ENCODE data around the gene PRXL2B.
"Not testable (repeated sequence)": the region's sequence is repeated elsewhere in the genome, so short reads cannot be mapped to it uniquely, and the experiment has no call there.

The PRXL2B gene

DNA sequence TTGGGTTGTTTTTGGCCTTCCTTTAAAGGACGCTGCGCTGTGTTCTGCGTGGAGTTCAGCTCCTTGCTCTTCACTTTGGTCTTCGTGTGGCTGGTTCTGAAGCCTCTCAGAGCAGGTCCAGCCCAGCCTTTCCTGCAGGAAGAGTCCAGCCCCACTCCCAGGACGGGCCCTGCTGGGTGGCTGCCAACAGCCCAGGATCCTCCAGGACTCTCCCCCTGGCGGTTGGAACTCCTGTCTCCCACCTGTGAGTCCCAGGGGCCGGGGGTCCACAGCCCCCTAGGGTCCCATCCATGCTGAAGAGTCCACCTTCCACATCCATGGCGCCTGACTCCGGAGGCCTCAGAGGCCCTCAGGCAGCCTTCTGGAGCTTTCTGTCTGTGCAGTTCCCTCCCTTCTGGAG lies 35.0 kb upstream of the PRXL2B start:
- DNase-seq, result not testable (repeated sequence)

DNA sequence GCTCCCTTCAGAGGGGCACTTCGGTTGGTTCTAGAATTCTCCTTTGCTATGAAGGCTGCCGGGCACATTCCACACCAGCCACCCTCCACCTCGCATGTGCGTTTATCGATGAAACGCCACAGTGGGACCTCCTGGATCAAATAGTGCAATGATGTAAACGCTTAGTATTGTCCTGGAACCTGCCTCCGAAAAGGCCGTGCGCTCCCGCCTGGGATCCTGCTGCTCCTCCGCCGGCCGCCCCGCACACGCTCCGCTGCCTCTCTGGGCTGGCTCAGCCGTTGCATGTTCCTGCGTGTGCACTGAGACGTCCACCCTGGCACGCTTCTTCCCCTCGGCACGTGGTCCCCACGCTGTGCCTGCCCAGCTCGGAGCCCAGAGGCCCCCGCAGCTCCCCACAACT lies 34.4 kb upstream of the PRXL2B start:
- no peak for DNase-seq

DNA sequence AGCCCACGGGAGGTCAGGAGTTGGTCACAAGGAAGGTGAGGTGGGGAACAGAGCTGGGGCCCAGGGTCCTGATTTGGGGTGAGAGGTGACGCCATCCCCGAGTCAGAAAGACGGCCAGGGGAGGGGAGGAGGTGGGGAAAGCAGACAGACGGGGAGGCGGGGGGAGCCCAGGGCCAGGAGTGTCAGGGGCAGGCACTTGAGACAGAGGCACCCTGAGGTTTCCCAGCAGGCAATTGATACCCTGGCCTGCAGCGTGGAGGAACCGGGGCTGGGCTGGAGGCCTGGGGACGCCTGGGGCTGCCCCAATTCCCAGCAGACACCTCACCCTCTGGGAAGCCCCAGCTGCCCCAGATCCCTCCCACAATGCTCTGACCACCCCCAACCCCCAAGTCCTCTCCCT lies 33.5 kb upstream of the PRXL2B start:
- DNase-seq, result not testable (repeated sequence)

DNA sequence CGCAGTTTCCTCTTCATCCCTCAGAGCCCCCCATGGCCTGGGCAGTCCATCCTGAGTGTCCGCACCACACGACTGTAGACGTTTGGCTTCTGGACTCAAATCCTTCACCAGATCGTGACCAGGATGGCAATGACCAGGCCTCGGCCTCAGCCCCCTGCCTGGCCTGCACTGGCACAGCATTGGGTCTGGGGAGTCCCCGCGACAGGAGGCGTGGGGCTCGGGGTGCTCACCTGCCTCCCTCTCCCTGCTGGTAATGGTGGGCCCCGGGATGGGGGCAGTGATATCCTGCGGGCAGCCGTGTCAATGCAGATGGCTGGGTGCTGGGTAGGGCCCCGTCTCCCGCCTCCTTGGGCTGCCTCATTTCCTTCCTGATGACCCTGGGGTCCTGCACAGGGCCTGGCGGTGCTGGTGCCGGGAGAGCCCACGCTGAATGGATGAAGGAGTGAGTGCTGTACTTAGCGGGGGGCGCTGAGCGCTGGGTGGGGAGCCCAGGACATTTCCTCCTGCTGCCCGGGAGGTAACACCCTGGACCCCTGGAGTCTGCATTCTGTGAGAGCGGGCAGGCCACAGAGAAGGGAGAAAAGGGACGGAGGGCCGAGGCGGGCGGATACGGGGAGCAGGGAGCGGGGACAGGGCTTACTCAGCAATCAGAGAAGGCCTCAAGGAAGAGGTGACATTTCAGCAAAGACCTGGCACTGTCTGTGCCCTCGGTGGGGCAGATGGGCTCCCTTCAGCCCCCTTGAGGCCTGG lies 32.5 kb upstream of the PRXL2B start:
- DNase-seq, result no peak

DNA sequence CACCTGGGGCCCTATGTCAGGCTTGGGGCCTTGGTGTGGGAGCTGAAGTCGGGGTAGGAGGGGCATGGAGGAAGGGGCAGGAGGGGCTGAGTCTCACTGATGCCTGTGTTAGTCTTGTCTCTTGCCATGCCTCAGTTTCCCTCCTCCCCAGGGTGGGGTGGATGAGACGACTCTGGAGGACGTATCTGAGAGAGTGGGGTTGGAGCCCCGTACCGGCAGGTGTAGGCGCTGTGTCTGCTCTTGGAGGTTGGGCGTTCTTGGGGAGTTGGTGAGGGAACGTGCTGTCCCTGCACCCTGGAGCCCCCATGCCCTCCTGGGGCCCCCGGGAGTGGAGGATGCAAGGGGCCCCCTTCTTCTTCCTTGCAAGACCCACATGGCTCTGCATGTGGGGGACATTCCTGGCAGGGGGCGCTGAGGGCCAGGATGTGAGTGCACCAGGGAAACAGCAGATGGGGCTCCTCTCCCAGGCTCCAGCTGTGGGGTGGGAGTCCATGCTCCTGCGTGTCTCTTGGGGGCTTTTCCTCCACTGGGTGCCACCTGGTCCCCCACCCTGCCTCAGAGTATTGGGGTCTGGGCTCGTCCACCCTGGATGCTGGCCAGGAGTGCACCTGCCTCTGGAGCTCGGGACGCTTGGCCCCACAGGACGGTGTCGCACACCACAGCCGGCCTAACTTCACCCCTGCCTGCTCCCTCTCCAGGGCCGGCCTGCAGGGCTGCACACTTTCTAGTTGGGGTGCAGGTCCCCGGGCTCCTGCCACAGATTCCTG lies 31.8 kb upstream of the PRXL2B start:
- DNase-seq, result peak; percentile 58 to 67

DNA sequence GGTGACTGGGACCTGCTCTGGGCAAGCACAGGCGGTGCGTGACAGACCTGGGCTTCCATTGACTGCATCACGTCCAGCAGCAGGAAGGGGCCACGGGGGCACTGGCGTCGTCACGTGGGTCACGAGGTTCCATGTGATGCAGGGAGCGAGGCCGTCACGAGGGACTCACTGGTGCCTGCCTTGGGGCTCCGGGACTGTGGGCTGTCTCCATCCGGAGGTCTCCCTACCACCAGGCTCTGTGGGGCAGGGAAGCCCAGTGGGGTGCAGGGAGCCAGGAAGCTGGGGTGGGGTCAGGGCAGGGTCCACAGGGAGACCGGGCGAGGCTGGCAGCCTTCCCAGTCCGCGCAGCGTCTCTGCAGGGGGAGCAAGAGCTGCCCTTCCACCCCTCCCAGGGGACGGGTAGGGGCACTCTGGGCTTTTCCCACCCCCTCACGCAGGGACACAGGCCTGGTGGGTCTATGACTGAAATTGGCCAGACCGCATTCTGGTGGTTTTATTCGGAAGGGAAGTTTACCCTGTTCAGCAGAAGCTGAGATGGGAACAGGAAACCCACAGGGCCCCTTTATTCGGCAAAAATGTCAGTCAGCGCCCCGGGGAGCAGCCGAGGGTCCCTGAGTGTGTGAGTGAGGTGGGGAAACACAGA lies 30.8 kb upstream of the PRXL2B start:
- DNase-seq, result peak; percentile 83 to 89

DNA sequence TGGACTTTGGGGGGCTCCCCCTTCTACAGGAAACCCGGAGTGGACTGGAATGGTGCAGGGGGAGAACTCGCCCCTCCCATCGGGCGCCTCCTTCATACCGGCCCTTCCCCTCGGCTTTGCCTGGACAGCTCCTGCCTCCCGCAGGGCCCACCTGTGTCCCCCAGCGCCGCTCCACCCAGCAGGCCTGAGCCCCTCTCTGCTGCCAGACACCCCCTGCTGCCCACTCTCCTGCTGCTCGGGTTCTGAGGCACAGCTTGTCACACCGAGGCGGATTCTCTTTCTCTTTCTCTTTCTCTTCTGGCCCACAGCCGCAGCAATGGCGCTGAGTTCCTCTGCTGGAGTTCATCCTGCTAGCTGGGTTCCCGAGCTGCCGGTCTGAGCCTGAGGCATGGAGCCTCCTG lies 30.3 kb upstream of the PRXL2B start, which contains the start of gene TNFRSF14:
TSS of gene TNFRSF14 (plus strand) at position 95 of the 401 bp plus-strand sequence. CDS start at position 389, 294 bp downstream.
- peak in 1 of 2 experiments; percentile 67 for DNase-seq

DNA sequence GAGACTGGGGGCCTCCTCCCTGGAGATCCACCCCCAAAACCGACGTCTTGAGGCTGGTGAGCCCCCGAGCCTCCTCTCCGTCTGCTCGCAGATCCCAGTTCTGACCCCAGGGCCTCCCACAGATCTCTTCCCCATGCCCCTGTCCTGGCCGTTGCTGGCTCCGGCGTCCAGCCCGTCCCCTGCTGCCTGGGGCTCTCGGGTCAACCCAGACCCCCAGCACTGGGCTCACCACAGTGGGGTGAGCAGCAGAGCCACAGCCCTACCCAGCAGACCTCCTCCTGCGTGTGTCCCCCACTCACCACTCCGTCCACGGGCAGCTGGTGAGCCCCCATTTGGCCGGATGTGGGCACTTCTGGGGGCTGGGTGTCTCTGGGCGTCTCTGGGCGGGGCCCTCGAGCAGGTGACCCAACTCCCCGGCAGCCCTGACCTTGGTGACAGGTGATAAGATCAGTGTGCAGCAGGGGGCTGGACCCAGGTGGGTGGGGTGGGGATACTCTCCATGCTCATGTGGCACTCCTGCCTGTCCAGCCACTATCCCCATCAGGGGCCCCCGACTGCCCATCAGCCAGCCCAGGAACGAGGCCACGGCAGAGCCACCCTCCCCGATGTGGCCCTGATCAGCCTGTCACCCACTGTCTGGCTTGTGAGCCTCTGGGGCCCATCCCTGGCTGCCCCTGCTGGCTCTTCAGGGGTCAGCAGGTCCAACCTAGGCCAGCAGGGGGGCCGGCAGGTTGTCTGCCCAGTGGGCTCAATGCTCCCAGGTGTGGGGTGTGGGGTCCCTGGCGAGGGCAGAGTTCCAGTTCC lies 29.7 kb upstream of the PRXL2B start:
- DNase-seq, result peak; percentile 54 to 66

DNA sequence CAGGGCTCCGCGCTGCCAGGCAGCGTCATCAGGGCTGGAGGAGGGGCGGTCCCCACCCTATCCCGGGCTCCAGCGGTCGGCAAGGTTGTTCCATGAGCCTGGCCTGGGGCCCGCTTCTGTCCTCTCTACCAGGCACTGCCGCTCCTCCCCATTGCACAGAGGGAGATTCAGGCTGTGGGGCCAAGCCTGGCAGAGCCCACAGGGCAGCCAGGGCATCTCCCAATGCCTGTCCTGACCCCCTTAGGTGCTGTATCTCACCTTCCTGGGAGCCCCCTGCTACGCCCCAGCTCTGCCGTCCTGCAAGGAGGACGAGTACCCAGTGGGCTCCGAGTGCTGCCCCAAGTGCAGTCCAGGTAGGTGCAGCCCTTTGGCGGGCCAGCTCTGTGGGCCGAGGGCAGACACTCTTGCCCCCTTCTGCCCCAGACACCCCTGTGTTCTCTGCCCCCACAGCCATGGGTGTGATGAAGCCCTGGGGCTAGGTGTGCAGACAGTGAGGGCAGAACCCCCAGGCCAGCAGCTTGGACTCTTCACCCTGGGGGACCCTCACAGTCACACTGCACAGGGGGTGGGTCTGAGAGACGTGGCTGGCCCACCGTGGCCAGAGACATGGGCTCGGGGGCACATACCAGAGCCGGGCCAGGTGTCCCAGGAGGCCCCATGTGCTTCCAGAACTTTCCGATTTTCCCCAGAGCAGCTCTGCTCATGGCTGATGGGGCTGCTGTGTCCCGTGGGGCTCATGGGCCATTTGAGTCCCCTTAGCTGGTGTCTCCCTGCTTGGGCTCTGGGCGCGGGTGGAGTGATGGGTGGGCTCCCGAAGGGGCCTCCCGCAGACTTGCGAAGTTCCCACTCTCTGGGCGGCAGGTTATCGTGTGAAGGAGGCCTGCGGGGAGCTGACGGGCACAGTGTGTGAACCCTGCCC lies 28.8 kb upstream of the PRXL2B start:
- DNase-seq, result peak in 1 of 2 experiments; percentile 28

DNA sequence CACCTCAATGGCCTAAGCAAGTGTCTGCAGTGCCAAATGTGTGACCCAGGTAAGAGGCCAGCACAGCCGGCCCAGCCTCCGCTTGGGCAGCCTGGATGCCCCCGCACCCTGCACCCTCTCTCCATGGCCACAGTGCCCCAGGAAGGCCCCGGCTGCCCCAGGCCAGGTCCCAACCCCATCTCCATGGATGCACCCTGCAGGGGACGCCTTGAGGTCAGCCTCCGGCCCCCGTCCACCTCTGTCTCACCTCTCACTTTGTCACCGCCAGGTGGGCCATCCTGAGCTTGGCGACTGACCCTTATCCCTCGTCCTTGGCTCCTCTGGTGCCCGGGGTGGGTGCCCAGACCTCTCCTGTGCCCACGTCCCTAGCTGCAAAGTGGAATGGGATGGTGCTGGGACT lies 28.2 kb upstream of the PRXL2B start:
- no peak for DNase-seq

DNA sequence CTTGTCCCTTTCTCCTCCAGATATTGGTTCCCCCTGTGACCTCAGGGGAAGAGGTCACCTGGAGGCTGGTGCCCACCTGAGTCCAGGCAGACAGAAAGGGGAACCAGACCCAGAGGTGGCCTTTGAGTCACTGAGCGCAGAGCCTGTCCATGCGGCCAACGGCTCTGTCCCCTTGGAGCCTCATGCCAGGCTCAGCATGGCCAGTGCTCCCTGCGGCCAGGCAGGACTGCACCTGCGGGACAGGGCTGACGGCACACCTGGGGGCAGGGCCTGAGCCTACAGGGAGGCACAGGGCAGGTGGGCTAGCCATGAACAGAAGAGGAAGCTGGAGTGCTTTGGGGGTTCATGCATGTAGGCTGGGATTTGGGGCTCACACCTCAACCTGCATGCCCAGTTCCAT lies 27.7 kb upstream of the PRXL2B start:
- DNase-seq, result no peak

DNA sequence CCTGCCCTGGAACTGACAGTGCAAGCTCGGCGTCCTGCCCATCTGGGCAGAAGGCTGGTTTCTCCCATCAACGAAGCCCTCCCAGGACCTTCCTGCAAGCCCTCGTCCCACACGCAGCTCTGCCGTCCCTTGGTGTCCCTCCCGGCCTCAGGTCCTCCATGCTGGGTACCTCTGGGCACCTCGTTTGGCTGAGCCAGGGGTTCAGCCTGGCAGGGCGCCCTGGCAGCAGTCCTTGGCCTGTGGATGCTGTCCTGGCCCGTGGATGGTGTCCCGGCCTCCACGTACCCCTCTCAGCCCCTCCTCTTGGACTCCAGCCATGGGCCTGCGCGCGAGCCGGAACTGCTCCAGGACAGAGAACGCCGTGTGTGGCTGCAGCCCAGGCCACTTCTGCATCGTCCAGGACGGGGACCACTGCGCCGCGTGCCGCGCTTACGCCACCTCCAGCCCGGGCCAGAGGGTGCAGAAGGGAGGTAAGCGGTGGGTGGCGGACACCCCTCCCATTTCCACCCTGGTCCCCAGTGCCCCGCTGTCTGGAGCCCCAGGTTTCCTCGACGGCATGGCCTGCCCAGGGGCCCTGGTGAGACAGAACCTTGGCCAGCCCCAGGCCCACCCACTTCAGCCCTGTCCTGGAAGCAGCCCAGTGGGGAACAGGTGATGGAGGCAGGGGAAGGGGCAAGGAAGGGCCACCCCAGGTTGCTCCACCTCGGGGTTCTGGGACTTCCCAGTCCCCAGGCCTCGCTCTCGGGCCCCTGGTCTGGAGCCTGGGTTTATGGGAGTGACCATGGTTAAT lies 26.9 kb upstream of the PRXL2B start:
- no peak for DNase-seq

DNA sequence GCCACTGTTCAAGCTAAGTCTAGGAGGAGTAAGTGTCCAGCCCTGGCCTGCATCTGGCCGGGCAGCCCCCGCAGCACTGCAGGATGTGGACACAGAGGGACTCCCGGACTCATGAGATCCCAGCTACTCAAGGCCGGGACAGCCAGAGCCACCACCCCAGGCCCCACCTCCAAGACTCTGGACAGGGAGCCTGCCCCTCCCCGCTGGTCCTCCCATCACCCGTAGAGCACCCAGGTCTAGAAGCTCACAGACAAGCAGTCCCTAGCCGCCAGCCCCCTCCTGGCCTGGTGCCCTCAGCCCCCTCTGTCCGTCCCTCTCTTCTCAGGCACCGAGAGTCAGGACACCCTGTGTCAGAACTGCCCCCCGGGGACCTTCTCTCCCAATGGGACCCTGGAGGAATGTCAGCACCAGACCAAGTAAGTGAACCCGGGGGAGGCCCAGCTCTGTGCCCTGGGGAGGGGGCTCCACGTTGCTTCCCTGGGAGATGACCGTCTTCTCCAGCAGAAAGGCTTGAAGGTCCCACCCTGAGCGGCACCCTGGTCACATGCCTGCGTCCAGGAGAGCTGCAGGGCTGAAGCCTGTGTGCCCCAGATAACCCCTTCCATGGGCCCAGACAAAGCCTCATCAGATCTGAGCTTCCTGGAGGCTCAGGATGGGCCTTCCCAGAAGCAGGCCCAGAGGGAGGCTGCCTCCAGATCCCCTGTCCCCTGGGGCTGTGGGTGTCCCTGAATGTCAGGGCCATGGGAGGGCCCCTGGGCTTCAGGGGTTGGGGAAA lies 26.1 kb upstream of the PRXL2B start:
- DNase-seq, result no peak

DNA sequence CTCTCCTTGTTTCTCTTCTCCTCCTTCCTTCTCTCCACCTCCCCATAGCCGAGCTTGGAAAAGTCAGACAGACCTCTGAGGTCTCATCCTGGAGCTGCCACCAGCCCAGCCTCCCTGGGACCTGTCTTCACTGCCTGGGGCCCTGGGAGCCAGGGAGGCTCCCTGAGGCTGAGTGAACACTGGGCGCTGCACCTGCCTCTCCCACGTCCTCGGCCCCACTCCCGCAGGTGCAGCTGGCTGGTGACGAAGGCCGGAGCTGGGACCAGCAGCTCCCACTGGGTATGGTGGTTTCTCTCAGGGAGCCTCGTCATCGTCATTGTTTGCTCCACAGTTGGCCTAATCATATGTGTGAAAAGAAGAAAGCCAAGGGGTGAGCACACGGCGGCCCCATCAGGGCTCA lies 25.1 kb upstream of the PRXL2B start:
- DNase-seq, result no peak

DNA sequence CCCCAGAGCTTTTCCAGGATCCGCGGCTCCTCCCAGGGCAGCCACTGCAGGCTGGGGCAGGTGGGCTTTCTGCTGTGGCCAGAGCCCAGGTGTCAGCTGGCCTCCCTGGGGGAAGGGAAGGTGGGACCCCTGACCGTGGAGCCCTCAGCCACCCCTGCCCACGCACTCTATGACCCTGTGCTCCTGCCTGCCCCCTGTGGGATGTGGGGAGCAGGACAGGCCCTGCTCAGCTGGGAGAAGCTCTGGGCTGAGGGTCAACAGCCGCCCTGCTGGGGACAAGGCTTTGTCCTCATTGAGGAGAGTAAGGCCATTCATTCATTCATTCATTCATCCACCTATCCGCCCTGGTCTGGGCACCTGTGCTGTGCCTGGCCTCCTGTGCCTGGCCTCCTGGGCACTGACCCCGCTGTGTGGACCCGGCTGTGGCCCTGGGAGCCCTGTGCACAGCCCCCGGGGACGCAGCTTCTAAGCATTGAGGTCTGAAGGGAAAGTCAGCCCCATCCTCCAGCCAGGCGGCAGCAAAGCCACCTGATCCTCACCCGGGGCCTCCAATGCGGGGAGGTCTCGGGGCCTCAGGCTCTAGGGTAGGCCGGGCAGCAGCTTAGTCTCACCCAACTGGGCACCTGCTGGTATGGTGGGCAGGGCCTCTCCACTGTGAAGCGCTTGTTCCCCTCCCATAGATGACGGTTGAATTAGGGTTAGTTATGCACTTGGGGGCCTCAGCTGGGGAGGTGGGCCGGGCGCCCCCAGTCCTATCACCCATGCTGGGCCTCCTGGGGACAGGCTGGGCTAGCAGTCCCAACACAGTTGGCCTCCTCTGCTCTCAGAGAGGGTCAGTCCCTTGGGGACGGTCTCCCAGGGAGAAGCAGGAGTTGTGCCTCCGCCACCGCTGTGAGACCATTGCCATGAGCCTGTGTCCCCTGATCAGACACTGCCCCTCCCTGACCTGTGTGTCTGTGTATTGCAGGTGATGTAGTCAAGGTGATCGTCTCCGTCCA lies 24.4 kb upstream of the PRXL2B start:
- DNase-seq, result peak; percentile 44 to 48

DNA sequence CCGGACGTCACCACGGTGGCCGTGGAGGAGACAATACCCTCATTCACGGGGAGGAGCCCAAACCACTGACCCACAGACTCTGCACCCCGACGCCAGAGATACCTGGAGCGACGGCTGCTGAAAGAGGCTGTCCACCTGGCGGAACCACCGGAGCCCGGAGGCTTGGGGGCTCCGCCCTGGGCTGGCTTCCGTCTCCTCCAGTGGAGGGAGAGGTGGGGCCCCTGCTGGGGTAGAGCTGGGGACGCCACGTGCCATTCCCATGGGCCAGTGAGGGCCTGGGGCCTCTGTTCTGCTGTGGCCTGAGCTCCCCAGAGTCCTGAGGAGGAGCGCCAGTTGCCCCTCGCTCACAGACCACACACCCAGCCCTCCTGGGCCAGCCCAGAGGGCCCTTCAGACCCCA lies 23.4 kb upstream of the PRXL2B start:
- DNase-seq, result no peak

DNA sequence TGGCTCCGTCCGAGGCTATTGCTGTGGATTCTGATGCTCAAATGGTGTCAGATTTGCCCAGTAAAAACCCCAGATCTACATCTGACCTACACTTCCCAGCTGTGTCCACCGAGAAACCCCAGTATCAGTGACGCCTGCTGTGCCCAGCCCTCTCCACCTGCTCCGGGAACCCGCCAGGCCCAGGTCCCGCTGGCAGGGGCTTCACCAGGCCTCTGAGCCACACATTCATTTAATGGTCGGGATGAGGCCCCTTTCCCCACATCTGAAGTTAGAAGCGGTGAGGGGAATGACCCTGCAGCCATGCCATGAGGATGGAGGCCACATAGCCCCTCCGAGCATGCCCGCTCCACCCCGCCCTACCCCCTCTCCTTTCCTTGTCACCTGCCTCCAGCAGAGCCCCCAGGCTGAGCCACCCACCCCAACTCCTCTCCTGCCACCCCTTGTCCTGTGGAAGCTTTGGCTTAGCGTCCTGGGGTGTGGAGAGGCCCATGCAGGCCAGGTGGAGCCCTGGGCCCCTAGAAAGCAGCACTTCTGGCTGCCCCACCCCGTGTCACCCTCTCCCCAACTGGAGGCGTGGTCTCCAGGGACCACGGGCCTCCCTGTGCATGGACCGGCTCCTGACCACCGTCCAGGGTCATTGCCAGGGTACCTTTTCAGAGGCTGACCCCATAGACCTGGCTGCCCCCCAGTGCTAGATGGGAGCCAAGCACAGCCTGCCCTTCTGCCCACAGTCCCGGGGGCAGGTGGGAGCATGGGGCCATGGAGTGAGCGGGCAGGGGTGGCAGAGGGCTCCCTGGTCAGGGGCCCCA lies 22.4 kb upstream of the PRXL2B start:
- DNase-seq, result no peak
